ENCODE results near the gene PGA3.
A peak's percentile ranks its signal among the peaks of the same experiment; 100 is the strongest.
"Not testable (repeated sequence)": the region's sequence is repeated elsewhere in the genome, so short reads cannot be mapped to it uniquely, and the experiment has no call there.

The PGA3 gene

GRCh38 chr11:61164606-61165424, 38.5 kb upstream of the PGA3 start:
- H3K9me3 Mint-ChIP-seq = peaks cover 3% of the 10 kb centered on the region
- peaks cover 49% of the 10 kb centered on the region for H3K4me1 Mint-ChIP-seq (ENCODE audit: low read depth)
- H3K36me3 Mint-ChIP-seq (ENCODE audit: low read depth) = no peaks in the 10 kb centered on the region
- no peaks in the 10 kb centered on the region for H3K27me3 Mint-ChIP-seq (ENCODE audit: low read depth)
- no peak for DNase-seq (ENCODE audit: low spot score)
- peak overlapping the region; percentile 63 for H3K27ac Mint-ChIP-seq
- H3K4me3 Mint-ChIP-seq = no peak overlapping the region

GRCh38 chr11:61165785-61166184, 37.5 kb upstream of the PGA3 start:
- H3K4me3 Mint-ChIP-seq; DNase-seq (ENCODE audit: low spot score); H3K36me3 Mint-ChIP-seq (ENCODE audit: low read depth); H3K27me3 Mint-ChIP-seq (ENCODE audit: low read depth); H3K27ac Mint-ChIP-seq; H3K9me3 Mint-ChIP-seq: not testable (repeated sequence)
- peaks cover 41% of the 10 kb centered on the region for H3K4me1 Mint-ChIP-seq (ENCODE audit: low read depth)

GRCh38 chr11:61166331-61166730, 37.0 kb upstream of the PGA3 start:
- H3K4me3 Mint-ChIP-seq; H3K9me3 Mint-ChIP-seq; H3K27me3 Mint-ChIP-seq (ENCODE audit: low read depth); H3K36me3 Mint-ChIP-seq (ENCODE audit: low read depth); DNase-seq (ENCODE audit: low spot score); H3K27ac Mint-ChIP-seq: not testable (repeated sequence)
- H3K4me1 Mint-ChIP-seq (ENCODE audit: low read depth) = peaks cover 40% of the 10 kb centered on the region

- H3K4me1 Mint-ChIP-seq (ENCODE audit: low read depth) = peaks cover 36% of the 10 kb centered on the region
These were observed 35.1 kb upstream of the PGA3 start for GRCh38 chr11:61168042-61168688.

GRCh38 chr11:61168800-61169199, 34.5 kb upstream of the PGA3 start:
- H3K27ac Mint-ChIP-seq = no peak overlapping the region
- no peak overlapping the region for H3K4me3 Mint-ChIP-seq
- DNase-seq (ENCODE audit: low spot score) = no peak
- H3K4me1 Mint-ChIP-seq (ENCODE audit: low read depth) = peaks cover 34% of the 10 kb centered on the region
- peaks cover 5% of the 10 kb centered on the region for H3K36me3 Mint-ChIP-seq (ENCODE audit: low read depth)
- peaks cover 10% of the 10 kb centered on the region for H3K27me3 Mint-ChIP-seq (ENCODE audit: low read depth)
- H3K9me3 Mint-ChIP-seq = peaks cover 14% of the 10 kb centered on the region

More at GRCh38 chr11:61168042-61168688, 35.1 kb upstream of the PGA3 start:
- peaks cover 14% of the 10 kb centered on the region for H3K9me3 Mint-ChIP-seq
- no peak overlapping the region for H3K4me3 Mint-ChIP-seq
- H3K27me3 Mint-ChIP-seq (ENCODE audit: low read depth) = peaks cover 7% of the 10 kb centered on the region
- peaks cover 5% of the 10 kb centered on the region for H3K36me3 Mint-ChIP-seq (ENCODE audit: low read depth)
- DNase-seq (ENCODE audit: low spot score) = no peak
- no peak overlapping the region for H3K27ac Mint-ChIP-seq

- H3K4me3 Mint-ChIP-seq = no peak overlapping the region
- peaks cover 5% of the 10 kb centered on the region for H3K36me3 Mint-ChIP-seq (ENCODE audit: low read depth)
- H3K9me3 Mint-ChIP-seq = peaks cover 14% of the 10 kb centered on the region
These were observed 32.7 kb upstream of the PGA3 start for GRCh38 chr11:61170566-61170965.

GRCh38 chr11:61171907-61172306, 31.4 kb upstream of the PGA3 start:
- H3K27ac Mint-ChIP-seq = no peak overlapping the region

More at GRCh38 chr11:61170566-61170965, 32.7 kb upstream of the PGA3 start:
- H3K4me1 Mint-ChIP-seq (ENCODE audit: low read depth) = peaks cover 21% of the 10 kb centered on the region
- peaks cover 15% of the 10 kb centered on the region for H3K27me3 Mint-ChIP-seq (ENCODE audit: low read depth)
- H3K27ac Mint-ChIP-seq = no peak overlapping the region
- DNase-seq (ENCODE audit: low spot score) = no peak

GRCh38 chr11:61172356-61172755, 31.0 kb upstream of the PGA3 start:
- H3K4me1 Mint-ChIP-seq (ENCODE audit: low read depth) = peaks cover 20% of the 10 kb centered on the region
- DNase-seq (ENCODE audit: low spot score) = no peak
- peaks cover 14% of the 10 kb centered on the region for H3K9me3 Mint-ChIP-seq
- peaks cover 18% of the 10 kb centered on the region for H3K27me3 Mint-ChIP-seq (ENCODE audit: low read depth)
- no peak overlapping the region for H3K27ac Mint-ChIP-seq
- no peak overlapping the region for H3K4me3 Mint-ChIP-seq
- peaks cover 5% of the 10 kb centered on the region for H3K36me3 Mint-ChIP-seq (ENCODE audit: low read depth)

More at GRCh38 chr11:61171907-61172306, 31.4 kb upstream of the PGA3 start:
- peaks cover 14% of the 10 kb centered on the region for H3K9me3 Mint-ChIP-seq
- peaks cover 21% of the 10 kb centered on the region for H3K4me1 Mint-ChIP-seq (ENCODE audit: low read depth)
- H3K36me3 Mint-ChIP-seq (ENCODE audit: low read depth) = peaks cover 5% of the 10 kb centered on the region
- H3K27me3 Mint-ChIP-seq (ENCODE audit: low read depth) = peaks cover 18% of the 10 kb centered on the region
- no peak for DNase-seq (ENCODE audit: low spot score)
- H3K4me3 Mint-ChIP-seq = no peak overlapping the region

- Mint-ChIP-seq H3K36me3 (ENCODE audit: low read depth) (peaks cover 5% of the 10 kb centered on the region), H3K4me1 (ENCODE audit: low read depth) (peaks cover 18% of the 10 kb centered on the region), H3K4me3 (no peak overlapping the region), H3K27me3 (ENCODE audit: low read depth) (peaks cover 18% of the 10 kb centered on the region), H3K27ac (no peak overlapping the region), H3K9me3 (peaks cover 14% of the 10 kb centered on the region)
- no peak for DNase-seq (ENCODE audit: low spot score)
These were observed 30.4 kb upstream of the PGA3 start for GRCh38 chr11:61172888-61173287.

GRCh38 chr11:61173456-61173855, 29.9 kb upstream of the PGA3 start:
- peaks cover 16% of the 10 kb centered on the region for H3K4me1 Mint-ChIP-seq (ENCODE audit: low read depth)
- no peak for DNase-seq (ENCODE audit: low spot score)

GRCh38 chr11:61174273-61174672, 29.0 kb upstream of the PGA3 start:
- Mint-ChIP-seq H3K27me3 (ENCODE audit: low read depth) (peaks cover 18% of the 10 kb centered on the region), H3K9me3 (peaks cover 10% of the 10 kb centered on the region), H3K4me1 (ENCODE audit: low read depth) (peaks cover 11% of the 10 kb centered on the region), H3K36me3 (ENCODE audit: low read depth) (peaks cover 5% of the 10 kb centered on the region), H3K4me3 (no peak overlapping the region), H3K27ac (no peak overlapping the region)
- DNase-seq (ENCODE audit: low spot score) = no peak

More at GRCh38 chr11:61173456-61173855, 29.9 kb upstream of the PGA3 start:
- H3K36me3 Mint-ChIP-seq (ENCODE audit: low read depth) = peaks cover 5% of the 10 kb centered on the region
- H3K9me3 Mint-ChIP-seq = peaks cover 14% of the 10 kb centered on the region
- H3K27me3 Mint-ChIP-seq (ENCODE audit: low read depth) = peaks cover 18% of the 10 kb centered on the region
- H3K27ac Mint-ChIP-seq = no peak overlapping the region
- H3K4me3 Mint-ChIP-seq = no peak overlapping the region

GRCh38 chr11:61174949-61175348, 28.4 kb upstream of the PGA3 start:
- Mint-ChIP-seq H3K27ac (no peak overlapping the region), H3K27me3 (ENCODE audit: low read depth) (peaks cover 22% of the 10 kb centered on the region), H3K9me3 (peaks cover 10% of the 10 kb centered on the region), H3K36me3 (ENCODE audit: low read depth) (peaks cover 5% of the 10 kb centered on the region), H3K4me1 (ENCODE audit: low read depth) (peaks cover 11% of the 10 kb centered on the region), H3K4me3 (no peak overlapping the region)
- DNase-seq (ENCODE audit: low spot score) = no peak

- no peak overlapping the region for H3K4me3 Mint-ChIP-seq
- peaks cover 10% of the 10 kb centered on the region for H3K9me3 Mint-ChIP-seq
- H3K4me1 Mint-ChIP-seq (ENCODE audit: low read depth) = peaks cover 11% of the 10 kb centered on the region
- H3K36me3 Mint-ChIP-seq (ENCODE audit: low read depth) = peaks cover 5% of the 10 kb centered on the region
- H3K27ac Mint-ChIP-seq = no peak overlapping the region
- peaks cover 22% of the 10 kb centered on the region for H3K27me3 Mint-ChIP-seq (ENCODE audit: low read depth)
- DNase-seq (ENCODE audit: low spot score) = no peak
These were observed 26.9 kb upstream of the PGA3 start for GRCh38 chr11:61176446-61176845.

GRCh38 chr11:61180205-61180604, 23.1 kb upstream of the PGA3 start:
- H3K27ac Mint-ChIP-seq; DNase-seq (ENCODE audit: low spot score); H3K36me3 Mint-ChIP-seq (ENCODE audit: low read depth); H3K4me1 Mint-ChIP-seq (ENCODE audit: low read depth); H3K27me3 Mint-ChIP-seq (ENCODE audit: low read depth); H3K9me3 Mint-ChIP-seq; H3K4me3 Mint-ChIP-seq: not testable (repeated sequence)
